NCI-H345 (cell line): Measurements from ENCODE around the gene MCAM.

Experiments
- DNase-seq: peaks from one replicate; lab custom pipeline; 2025; lab: John Stamatoyannopoulos, UW

Gene MCAM

DNA sequence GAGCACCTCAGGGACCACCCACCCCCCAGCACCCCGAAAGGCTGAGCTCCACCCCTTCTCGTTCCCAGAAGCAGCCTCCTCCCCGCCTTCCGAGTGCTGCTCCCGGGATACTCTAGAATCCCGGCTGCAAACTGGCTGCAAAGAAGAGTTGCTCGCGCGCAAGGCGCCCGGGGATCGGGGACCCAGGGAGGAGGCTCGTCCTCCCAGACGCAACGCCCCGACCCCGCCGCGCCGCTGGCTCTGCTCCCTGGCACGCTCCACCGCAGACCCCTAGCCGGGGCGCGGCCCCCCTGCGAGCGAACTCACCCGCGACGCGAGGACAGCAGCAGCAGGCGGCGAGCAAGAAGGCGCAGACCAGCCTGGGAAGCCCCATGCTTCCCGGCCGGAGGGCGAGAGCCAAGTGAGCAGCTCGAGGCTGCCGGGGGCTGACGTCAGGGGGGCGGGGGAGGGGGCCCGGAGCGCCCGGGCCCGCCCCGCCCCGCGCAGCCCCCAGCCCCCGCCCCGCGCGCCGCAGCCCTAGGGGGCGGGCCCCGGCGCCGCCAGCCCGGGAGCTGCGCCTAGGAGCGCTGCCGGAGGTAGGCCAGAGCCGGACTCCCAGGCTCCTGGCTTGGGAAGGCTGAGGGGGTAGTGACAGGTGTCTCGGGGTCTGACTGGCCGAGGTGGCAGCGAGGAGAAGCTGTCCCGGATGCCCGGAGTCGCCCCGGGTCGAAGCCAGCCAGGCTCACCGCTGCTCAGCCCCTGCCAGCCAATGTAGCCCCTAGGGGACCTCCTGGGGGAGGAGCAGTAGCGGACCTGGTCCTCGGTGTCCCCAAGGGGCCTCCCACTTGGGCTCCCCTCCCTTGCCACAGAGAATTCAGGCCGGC is at the start of gene MCAM:
MCAM (minus strand) TSS at position 402 of the 863 bp plus-strand sequence; CDS start at position 373, 29 bp downstream.
- DNase-seq: peak; percentile 46

DNA sequence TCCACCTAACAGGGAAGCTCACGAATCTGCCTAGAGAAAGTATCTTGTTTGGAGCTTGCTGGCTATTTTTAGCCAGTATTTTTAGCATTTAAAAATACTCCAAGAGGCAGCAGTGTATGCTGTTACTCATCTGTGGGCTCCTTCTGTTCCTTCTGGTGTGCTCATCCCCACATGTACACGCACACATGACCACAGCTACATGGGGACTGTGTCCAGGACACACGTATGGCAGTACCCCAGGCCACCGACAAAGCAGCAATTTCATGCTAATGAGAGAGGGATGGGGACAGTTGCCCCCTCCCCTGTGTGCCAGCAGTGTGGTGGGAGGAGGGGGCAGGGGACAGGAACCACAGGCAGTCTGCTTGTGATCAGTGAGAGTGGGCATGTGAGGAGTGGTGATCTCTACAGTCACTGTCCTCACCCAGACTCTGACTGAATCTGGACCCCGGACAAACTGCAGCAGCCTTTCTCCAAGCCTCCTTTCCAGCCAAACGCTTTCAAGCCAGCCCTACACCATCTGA is 48.2 kb upstream of the MCAM start:
- no peak for DNase-seq

DNA sequence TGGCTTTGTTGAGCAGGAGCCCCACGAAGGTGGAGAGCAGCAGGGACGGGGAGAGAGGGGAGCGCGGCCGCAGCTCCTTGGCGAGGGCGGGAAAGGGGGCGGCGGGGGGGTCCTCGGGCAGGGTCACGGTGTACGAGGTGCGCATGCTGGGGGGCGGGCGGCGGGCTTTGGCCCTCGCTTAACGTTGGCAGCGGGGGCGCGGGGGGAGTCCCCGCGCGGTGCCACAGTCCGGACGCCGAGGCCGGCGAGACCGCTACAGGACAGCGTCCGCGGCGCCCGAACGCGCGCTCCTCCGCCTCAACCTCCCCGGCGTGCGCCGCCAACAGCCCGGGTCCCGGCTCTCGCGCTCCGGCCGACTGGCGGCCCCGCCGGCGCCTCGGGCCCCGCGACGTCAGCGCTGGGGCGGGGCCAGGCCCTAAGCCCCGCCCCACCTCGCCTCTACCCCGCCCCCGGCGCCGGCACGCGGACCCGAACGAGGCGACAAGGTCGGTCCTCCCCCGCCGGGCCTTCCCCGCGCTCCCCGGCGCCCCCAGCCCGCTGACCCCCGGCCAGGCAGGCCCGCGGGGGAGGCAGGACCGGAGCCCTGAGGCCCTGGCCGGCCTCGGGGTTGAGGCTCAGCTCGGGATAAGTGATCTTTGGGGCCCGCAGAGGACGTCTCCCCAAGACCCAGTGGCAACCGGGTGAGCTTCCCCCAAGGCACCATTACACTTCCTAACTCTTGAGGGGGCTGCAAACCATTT is 47.1 kb upstream of the MCAM start:
- DNase-seq: peak; percentile 57

- no peak for DNase-seq
These were observed 46.3 kb upstream of the MCAM start for GRCh38 chr11:119363081-119363850.

DNA sequence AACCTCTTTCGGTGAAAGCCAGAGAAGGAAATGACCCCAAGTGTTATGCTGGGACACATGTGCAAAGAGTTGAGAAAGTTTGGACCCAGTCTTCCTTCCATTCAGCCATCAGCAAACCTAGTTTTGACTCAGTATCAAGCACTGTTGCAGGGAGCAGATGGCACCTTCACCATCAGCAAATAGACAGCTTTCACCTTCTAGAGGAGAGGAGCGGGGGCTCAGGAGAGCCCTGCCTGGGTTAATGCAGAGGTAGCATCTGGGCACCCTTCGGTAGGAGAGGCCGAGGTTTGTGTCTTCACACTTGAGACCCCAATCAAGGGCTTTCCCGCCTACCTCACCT is 45.8 kb upstream of the MCAM start:
- no peak for DNase-seq

GRCh38 chr11:119361941-119362725 is 45.2 kb upstream of the MCAM start:
- no peak for DNase-seq

- no peak for DNase-seq
These were observed 44.3 kb upstream of the MCAM start for GRCh38 chr11:119361056-119361787.

DNA sequence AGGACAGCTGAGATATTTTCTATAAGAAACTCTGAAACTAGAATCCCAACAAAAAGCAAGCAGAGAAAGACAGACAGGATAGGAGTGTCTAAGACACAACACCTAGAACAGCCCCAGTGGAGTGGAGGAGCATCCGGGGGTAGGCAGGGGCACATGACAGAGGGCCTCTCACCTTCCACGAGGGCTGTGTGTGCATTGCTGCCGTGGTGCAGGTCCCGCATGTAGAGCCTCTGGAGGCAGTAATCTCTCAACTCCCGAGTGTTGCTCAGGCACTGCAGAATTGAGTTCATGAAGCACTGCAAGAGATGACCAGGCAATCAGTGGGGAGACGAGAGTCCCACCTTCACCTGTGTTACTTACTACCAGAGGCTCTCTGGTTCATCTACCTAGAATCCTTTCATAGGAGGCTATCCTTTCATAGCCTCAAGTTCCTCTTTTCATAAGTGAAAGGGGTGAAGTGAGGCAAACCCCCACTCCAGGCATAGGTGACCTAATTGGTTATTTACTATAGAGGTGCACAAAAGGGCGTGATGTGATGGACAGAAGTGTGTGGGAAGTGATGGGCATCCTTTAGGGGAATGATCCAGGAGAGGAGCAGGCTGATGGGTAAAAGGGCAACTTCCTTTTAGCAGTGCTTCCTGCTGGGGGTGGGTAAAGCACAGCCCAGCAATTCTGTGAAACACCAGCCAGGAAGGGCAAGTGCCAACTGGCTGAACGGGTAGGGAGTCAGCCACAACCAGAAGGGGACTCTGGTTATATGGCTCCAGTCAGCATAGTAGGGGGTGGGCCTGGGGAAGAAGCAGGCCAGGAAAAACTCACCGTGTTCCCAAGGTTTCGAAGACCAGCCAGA is 42.7 kb upstream of the MCAM start:
- no peak for DNase-seq

DNA sequence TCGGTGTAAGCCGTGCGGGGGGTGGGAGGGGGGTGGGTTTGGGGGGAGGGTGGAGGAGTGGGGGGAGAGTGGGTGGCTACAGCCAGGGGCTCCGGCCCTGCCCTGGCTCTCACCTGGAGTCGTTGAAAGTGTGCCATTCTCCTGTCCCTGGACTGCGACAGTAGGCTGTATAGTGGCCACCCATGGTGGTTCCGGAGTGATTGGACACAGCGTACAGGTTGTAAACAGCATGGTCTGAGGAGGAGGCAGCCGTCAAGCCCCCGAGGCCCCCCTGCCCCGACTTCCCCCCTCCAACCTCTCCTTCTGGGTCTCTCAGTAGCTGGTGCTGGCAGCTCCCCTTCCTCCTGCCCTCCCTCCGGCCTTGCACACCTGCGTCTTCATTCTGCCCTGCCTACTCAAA is 40.1 kb upstream of the MCAM start:
- no peak for DNase-seq

GRCh38 chr11:119356349-119357031 is 39.6 kb upstream of the MCAM start:
- DNase-seq: peak; percentile 40

DNA sequence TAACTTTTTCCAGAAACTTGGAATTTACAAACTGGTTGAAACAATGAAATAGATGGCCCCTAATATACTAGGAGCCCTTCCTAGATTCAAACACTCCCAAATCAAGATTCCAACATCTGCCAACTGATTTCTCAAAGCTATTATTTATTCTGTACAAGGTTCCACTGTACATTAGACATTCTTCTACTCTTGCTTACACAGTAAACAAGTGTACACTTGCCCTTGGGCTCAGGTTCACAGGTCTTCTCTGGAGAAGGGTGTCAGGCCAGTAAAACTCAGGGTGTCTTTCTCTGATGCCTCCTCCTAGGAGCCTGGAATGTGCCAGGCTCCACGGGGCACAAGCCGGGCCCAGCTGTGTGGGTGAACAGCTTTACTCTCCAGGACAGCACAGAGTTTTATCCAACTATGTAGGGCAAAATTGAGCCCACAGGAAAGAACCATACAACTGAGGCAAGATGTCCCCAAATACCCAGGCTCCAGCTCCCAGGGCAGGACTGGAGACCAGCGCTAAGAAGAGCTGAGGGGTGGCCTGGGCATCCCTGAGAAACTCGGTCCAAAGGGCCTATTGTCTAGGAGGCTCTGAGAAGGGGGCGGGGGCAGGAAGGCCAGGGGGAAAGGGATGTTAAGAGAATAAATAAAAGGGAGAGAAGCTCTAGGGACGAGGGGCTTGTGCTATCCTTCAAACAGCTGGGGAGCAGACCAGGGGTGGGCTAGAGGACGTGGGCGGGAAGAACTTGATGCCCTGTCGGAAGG is 38.3 kb upstream of the MCAM start:
- no peak for DNase-seq

GRCh38 chr11:119352857-119353260 is 35.9 kb upstream of the MCAM start:
- DNase-seq: peak; percentile 88

DNA sequence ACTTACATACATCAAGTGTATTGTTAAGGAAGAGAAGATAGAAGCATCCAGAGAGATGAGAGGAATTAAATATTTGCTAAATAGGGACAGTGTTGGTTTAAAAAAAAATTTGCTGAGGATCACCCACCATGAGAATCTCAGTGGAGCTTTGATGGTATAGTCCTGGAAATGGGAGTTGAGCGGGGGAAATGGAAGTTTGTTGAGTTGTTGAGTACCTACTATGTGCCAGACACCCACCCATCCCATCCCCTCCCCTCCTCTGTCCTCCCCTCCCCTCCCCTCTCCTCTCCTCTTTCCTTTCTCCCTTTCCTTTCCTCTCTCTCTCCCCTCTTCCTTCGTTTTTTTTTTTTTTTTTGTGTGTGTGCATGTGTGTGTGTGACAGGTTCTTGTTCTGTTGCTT is 34.3 kb upstream of the MCAM start:
- DNase-seq: no peak

GRCh38 chr11:119350302-119350701 is 33.4 kb upstream of the MCAM start:
- DNase-seq: no peak

DNA sequence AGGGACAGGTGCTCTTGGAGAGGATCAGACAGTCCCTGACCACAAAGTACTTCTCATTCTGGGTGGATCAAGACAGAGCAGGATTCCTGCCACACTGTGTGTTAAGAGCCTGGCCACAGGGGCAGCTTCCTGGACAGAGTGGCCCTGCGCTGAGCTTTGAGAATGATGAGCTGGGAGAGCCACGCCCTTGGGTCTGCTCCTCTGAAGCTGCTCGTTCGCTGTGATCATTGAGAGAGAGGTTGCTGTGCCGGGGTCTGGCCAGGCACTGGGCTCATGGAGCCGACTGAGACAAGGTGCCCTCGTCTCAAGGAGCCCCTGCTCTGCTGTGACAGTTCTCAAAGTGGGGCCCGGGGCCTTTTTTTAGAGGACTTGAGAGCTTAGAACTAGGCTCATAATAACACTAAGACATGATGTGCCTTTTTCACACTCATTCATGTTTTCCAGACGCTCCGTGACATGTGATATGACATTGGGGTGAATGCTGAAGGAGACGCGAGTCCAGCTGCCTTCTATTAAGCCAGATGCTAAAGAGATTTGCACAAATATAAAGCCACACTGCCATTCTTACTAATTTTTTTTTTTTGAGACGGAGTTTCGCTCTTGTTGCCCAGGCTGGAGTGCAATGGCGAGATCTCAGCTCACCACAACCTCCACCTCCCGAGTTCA is 31.1 kb upstream of the MCAM start:
- no peak for DNase-seq

GRCh38 chr11:119347242-119347641 is 30.3 kb upstream of the MCAM start:
- DNase-seq: no peak

DNA sequence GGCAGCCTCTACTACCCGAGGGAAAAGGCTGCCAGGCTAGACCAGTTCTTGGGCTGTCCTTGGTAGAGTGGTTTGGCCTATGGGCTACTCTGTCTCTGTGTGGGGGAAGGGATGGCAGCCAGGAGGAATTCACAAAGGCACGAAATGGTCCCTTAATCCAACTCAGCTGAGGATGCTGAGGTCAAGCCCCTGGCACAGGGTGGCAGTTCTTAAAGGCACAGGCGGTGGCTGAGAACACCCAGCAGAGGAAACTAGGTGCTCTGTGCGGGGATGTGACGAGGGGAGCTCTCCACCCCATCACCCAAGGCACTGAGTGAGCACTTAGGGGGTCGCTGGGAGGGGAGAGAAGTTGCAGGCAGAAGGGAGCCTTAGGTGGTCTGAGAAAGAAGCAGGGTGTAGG is 29.7 kb upstream of the MCAM start, which contains the start of gene MFRP:
MFRP (minus strand) TSS at position 101 of the 400 bp plus-strand sequence. CDS start 192 bp downstream, outside the sequence.
- DNase-seq: no peak

- DNase-seq: no peak
These were observed 28.8 kb upstream of the MCAM start for GRCh38 chr11:119345685-119346084.
